Measurements from ENCODE around the gene HOMER1.
"Not testable (repeated sequence)": the region's sequence is repeated elsewhere in the genome, so short reads cannot be mapped to it uniquely, and the experiment has no call there.

The HOMER1 gene

DNA sequence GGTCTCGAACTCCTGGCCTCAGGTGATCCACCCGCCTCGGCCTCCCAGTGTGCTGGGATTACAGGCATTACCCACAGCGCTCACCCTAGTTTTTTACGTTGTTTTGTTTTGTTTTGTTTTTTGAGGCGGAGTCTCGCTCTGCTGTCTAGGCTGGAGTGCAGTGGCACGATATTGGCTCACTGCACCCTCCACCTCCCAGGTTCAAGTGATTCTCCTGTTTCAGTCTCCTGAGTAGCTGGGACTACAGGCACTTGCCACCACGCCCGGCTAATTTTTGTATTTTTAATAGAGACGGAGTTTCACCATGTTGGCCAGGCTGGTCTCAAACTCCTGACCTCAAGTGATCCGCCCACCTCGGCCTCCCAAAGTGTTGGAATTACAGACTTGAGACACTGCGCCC is 2.4 kb upstream of the HOMER1 start:
- DNase-seq: not testable (repeated sequence)

DNA sequence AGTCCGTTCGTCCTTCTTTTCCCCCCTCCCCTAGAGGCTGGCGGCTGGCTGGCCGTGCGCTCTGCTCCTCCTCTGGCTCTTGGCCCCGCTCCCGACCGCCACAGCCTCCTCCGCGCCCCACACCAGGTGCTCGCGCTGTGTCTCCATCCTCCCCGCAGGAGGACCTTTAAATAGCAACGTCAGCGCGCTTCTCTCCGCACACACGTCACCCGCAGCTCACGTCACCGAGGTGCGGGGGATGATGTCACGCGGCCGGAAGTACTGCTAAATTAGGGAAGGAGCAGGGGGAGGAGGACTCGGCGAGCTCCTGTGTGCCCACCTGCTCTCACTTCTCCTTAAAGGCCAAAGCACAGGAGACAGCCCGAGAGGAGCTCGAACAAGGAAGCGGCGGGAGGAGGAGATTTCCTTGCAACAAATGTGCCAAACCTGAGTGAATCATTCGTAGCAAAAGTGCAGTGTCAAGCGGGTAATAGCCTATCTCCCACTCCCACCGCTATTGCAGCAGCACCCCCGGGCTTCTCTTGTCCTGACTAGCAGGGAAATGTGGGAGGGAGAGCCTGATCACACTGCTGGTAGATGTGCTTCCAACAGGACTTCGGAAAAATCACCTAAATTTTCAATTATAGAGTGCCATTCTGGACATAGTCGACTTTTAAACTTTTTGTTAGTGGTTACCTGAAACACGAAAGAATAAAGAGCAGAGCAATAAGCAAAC is 614 bp upstream of the HOMER1 start:
- DNase-seq: peak; percentile 67

DNA sequence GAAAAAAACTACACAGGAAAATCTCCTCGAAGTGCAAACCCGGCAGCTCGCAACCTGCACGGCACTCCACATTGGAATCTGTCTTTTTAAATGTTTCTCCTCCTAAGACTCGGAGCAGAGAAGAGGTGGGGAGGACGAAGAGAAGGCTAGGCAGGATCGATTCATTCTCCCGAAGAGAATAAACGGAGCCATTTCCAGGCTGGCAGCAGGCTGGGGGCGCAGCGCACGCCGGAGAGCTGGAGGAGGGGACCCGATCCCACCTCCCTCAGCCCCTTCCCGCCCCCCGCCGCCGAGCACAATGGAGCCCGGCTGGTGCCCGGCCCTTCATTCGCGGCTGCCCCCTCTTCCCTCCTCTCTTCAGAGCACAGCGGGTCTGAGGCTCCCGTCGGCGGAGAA is 628 bp downstream of the HOMER1 start:
- DNase-seq: no peak

DNA sequence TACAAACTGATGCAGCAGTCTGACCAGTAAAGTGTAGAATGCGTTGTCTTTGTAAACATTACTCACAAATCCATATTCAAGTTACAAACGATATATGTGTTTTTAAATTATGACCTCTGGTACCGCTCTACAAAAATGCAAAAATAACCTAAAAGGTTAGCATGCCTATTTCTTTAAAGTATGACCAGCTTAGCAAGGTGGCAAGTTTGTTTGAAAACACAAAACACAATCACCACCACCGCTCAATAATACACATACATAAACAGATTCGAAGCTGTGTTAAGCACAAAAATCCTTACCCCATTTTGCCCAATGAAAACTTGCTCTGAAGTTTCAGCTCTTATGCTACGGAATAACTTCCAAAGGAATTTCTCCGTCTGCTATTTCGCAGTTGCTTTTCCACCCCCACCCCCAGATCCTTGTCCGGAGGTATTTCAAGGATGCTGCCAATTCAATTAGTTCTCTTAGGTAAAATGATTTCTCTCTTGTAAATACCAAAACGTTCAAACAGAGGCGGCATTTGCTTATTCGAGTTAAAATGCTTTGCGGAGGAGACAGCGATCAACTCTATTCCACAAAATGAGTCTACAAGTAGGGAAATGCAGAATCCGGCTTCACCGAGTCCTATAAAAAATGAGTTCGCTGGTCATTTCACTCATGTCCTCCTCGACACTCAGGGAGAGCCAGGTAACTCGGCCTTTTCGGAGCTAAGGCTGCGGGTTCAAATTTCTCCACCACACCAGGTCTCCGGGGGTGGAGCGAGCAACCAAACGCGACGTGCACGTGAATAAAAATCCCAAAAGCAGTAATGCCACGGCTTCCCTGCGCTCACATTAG is 1.2 kb downstream of the HOMER1 start:
- DNase-seq: no peak

DNA sequence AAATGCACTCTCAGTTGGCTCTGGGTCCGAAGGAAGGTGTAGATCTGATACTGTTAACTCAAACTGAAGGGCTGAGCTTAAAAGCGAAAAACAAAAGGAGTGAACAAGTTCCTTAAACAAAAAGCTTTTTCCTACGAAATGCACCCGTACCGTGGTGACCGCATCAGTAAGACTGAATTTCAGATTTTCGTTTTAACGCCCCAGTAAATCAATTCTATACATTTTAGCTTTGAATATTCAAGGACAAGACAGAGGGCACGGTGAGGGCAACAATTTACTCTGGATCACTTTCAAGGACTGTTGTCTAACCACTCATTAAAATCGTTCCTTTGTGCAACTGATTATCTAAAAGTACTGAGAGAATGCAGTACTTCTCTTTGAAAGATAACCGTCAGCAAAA is 1.9 kb downstream of the HOMER1 start:
- no peak for DNase-seq

DNA sequence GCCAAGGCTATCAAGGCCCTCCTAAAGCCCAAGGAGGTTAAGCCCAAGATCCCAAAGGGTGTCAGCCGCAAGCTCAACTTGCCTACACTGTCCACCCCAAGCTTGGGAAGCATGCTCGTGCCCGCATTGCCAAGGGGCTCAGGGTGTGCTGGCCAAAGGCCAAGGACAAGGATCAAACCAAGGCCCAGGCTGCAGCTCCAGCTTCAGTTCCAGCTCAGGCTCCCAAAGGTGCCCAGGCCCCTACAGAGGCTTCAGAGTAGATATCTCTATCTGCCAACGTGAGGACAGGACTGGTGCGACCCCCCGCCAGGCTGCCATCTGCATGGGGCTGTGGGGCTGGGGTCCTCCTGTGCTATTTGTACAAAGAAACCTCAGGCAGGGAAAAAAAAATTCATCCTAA is 3.3 kb downstream of the HOMER1 start:
- DNase-seq: no peak

DNA sequence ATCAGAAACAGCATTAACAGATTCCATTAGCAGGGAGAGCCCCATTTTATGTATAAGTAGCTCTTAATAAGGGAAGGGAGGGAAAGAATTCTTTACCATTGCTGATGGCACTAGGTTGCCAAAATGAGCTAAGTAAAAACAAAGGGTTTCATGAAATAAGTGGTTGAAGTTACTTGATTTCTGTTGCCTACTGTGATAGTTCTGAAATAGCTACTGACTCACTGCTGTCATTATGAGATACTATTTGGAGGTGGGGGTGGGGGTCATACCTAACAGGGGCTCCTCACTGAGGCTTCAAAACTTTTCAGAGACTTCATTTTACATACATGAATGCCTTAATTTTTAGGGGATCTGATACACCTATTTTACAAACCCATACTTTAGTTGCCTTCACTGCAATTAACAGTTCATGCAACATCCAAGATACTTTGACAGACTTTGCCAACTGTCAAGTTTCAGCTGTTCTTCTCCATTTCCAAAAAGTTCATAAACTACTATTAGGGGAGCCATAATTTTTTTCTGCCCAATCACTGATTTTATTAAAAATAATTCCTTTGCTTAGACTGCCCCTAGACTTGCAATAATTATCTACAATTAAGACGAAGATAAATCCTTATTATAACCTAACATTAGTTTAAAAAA is 4.6 kb downstream of the HOMER1 start:
- DNase-seq: no peak

DNA sequence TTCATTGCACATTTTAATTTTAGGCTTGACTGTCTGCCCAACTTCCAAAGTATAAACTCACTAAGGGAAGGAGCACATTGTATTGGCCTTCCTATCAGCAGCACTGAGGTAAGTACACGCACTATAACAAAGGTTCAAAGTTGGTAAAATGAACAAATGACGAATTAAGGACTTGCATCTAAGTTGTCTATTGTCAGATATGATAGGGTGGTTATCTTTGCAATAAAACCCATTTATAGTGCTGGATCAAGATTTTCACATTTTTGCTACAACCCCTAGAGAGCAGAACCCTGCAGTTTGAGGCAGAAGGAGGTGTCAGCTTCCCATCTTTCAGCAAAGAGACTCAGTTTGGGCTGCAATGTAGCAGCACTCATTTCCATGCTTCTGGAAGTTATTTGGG is 5.1 kb downstream of the HOMER1 start:
- DNase-seq: no peak

DNA sequence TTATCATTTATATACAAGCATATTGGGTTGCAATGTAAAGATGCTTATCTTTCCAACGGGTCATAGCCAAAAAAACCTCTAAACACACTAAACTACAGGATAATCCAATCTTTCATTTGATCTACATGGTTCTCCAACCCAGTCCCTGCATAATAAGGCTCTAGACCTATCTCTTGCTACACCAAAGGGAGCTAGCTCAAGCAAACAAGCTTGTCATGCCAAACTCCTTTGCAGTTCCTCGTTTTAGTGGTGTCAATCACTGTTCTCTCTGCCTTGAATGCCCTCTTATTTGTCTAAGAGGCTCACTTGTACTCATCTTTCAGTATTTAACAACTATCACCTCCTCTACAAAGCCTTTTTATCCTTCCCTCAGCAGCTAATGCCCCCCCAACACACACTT is 5.6 kb downstream of the HOMER1 start:
- DNase-seq: no peak

DNA sequence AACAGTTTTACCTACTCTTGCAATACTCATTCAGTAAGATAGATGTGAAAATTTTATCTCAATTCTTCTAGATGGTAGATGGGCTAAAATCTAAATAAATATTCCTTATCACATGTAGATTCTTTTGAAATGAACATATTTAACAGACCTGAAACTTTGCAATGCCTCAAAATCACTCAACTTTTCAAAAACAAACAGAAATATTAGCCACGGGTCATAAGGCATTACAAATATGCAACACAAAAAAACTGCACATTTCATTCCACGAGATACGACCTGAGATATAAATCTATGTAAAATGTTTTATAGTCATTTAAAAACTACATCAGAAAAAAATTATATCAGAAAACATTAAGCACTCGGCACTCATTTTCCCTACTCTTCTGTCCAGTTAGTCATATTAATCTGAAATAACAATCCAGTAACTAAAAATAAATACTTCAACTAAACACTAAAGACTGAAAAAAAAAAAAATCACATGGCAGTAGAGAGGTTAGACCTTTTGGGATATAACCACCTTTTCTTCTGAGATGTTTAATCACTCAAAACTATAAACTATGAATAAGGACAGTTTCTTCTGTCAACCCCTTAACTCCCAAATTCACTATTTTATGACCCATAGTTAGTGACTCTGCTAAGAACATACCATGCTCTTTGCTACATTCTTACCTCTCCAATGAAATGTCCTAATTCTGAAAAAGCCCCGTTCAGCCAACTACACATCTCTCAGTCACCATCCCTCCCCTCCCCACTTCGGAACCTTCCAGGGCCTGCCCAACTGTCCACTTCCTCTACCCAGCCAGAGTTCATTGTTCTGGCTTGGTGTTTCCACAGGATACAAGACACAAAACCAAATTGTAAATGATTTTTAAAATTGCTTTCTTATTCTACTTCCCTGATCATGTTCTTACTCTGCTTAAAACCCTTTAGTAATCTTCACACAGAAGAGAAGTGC is 6.4 kb downstream of the HOMER1 start:
- DNase-seq: no peak

DNA sequence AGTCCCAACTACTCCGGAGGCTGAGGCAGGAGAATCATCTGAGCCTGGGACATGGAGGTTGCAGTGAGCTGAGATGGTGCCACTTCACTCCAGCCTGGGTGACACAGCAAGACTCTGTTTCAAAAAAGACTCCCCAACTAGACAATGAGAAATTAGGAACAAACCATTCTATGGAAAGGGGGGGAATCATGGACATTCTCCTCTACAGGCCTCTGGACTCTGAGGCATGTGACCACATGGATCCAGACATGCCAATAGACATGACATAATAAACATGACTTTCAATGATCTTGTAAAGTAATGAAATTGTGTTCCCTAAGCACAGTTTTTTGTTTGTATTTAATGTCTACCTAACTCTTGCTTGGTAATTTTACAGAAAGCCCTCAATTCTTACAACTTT is 8.8 kb downstream of the HOMER1 start:
- DNase-seq: no peak

DNA sequence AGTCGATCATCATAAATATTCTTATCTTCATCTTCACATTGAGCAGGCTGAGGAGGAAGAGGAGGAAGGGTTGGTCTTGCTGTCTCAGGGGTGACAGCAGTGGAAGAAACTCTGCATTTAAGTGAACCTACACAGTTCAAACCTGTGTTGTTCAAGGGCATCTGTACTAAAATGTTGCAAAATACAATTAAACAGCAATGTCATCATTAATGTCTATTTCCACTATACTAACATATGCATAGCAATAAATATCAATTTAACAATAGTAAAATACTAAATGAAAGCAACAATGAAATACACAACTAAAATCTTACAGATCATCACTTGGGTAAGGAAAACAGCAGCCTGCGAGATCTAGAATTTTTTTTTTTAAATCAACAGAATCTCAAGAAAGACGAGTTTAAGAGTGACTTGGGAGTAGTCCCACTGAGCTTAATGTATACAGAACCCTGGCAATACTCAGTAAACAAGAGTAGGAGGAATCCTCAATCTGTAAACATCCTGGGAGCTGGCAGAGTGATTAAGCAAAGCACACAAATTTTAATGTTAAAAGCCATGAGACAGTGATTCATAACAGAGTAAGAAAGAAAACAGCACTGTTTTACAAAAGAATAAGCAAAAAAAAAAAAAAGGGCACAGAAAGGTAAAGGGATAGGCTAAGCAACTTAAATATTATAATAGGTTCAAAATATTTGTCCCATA is 10.0 kb downstream of the HOMER1 start:
- DNase-seq: no peak

DNA sequence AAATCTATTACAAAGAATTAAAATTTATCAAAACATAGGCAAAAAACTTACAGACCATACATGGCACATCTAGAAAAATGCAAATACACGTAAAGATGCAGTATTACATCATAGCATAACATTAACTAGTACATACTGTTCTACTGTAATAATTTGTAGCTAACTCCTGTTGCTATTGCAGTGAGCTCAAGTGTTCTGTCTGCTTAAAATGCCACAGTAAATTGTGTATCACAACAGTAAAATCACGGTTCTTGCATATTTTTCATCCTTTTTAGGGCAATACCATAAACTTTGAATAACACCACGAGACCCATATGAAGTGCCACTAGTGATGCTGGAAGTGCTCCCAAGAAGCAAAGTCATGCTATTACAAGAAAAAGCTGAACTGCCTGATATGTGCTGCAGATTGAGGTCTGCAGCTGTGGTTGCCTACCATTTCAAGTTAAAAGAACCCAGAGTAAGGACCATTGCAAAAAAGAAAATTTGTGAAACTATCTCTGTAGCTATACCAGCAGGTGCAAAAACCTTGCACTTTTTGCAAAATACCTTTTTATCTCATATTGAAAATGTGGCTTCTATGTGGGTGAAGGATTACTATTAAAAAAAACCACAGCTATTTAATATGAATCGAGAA is 14.2 kb downstream of the HOMER1 start:
- DNase-seq: no peak

DNA sequence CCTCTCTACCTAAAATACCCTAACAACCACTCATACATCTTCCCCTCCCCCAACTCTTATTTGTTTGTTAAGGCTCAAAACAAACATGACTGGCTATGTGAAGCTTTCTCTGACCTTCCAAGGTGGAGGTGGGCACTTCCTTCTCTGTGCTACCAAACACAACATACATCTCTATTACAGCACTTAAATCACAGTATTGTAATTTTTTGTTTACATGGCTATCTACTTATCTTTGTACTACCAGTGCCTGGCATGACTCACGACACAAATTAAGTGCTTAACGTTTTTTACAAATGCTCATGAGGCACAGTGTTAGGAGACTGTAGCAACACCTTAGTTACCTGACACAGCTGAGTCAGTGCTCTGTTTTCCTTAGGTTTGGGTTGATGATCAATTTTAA is 18.6 kb downstream of the HOMER1 start:
- DNase-seq: peak; percentile 55

DNA sequence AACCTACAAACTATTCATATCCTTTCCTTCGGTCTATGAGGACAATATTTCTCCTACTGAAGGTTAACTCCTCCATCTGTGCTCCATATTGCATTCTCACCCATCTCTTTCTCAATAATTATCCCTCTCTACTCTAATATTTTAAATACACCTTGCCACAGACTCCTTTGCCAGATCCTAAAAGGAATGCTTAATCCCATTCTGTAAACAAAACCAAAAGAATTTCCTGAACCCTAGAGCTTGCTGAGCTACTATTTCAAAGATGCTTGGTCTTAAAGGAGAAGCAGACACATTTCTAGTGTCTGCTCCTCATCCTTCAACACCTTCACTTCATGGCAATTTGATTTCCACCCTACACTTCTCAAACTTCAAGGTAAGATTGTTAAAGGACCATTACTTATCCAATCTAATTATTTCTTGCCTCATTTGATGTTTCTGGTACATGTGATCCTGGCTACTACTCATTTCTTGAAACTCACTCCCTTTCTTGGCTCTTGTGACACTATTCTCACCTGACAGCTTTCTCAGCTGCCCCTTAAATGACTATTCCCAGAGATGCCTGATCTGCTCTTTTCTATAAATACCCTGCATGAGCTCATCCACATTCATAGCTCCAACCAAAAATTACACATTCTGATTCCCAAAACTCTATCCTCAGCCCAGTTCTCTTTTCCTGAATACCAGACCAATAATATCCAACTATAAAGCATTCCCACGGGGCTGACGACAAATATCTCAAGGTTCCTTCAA is 20.2 kb downstream of the HOMER1 start:
- DNase-seq: no peak

DNA sequence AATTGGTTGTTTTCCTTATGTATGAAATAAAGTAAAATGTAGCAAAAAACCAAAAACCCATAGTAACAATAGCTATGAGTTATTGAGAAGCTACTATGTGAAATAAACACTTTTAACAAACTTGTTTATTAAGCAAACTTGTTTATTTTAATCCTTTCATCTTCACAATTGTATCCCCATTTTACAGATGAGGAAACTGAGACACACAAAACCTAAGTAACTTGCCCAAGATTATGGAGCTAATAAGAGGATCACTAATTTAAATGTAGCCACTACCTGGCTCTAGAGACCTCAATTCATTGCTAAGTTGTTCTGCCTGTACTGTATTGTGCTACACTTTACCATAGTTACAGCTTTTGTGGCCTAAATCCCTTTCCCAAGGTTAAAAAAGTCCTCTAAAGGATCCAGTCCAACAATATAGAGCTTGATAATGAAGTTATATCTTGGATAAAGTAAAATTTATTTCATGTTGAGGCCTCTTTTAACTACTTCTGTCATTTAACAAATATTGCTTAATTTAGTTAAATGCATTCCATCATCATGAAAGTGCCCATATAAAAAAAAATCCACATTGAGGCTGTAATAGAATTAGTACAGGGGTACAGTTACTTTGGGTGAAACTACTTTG is 22.1 kb downstream of the HOMER1 start:
- DNase-seq: no peak

DNA sequence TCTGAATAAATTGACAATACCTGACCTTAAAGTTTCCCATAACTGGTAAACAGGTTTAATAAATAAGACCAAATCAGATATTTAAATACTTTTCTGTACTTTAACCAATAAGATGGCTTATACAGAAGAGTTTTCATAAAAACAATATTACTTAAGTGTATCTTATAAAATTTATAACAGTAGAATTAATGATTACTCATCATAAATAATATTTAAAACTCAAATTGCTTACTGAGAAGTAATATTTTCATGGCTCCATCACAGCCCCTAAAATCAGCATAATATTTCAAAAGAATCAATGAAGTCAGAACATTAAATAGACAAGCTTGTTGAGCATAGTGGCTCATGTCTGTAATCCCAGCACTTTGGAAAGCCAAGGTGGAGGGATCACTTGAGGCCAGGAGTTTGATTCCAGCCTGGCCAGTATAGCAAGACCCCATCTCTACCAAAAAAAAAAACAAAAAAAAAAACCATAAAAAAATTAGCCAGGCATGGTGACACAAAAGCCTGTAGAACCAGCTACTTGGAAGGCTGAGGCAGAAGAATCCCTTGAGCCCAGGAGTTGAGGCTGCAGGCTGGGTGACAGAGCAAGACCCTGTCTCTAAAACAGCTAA is 23.5 kb downstream of the HOMER1 start:
- no peak for DNase-seq

DNA sequence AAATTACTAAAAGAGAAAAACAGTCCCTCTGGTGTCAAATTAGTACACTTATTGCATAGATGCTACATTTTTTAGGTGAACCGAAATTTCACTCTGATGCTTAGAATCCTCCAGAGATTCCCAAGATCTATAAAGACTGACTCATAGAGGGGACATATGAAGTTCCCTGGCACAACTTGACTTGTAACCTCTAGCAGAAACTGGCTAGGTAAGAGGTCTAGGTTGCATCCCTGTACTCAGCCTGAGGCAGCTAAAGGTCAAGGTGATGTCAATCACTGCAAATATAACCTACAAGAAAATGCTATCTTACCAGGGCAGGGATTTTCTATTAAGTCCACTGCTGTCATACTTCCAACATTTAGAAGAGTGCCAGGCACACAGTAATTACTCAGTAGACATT is 24.2 kb downstream of the HOMER1 start:
- no peak for DNase-seq

DNA sequence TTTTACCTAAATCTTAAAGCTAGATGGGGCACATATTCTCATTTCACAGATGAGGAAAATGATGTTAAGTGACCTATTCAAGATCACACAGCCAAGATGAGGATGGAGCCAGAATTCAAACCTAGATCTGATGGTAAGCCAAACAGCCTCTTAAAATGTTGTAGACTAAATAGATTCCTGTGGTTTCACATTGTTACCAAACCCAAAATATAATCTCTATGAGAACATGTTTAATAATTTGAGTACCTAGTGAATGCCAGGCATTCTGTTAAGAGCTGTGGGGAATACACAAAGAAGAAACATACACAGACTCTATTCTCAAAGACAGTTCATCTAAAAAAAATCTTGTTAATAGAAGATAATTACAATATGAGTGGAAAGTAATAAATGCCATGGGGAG is 25.2 kb downstream of the HOMER1 start:
- no peak for DNase-seq

DNA sequence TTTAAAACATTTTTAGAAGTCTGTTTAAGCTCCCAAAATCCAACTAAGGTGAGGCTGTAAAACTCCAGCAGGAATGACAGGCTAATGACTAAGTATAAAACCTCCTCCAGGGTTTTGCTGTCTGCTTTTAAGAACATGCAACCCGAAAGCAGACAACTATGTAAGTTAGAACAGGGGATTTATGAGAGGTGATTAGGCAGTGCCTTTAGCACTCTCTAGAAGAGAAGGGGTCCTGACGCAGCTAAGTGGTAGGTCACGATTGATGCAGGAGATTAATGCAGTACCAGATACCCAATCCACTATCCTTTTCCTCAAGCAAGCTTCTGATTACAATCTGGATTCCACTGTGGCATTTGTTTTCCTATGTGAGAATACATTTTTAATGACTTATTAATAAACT is 25.9 kb downstream of the HOMER1 start:
- no peak for DNase-seq

Data from NCI-H1436 treated with DMSO at 0.1 percent for 48 hours (cell line).